GM19351 (cell line): ENCODE measurements around the gene UNC93B1.

Experiments
- ATAC-seq: cut with Tn5 transposase; IDR thresholded peaks from one replicate; pipeline ENCODE4 v1.9.1; 2021; ENCODE audit warnings: mild to moderate bottlenecking, moderate library complexity; ENCODE audit not compliant: unreplicated experiment

Gene UNC93B1

GRCh38 chr11:68024508-68024907 is 20.6 kb upstream of the UNC93B1 start:
- no peak for ATAC-seq

GRCh38 chr11:68022531-68022930 is 18.6 kb upstream of the UNC93B1 start:
- ATAC-seq = no peak

GRCh38 chr11:68021167-68021787 is 17.4 kb upstream of the UNC93B1 start:
- no peak for ATAC-seq

GRCh38 chr11:68020575-68020974 is 16.7 kb upstream of the UNC93B1 start:
- ATAC-seq = no peak

GRCh38 chr11:68019486-68019885 is 15.6 kb upstream of the UNC93B1 start:
- ATAC-seq = no peak

GRCh38 chr11:68018730-68019190 is 14.9 kb upstream of the UNC93B1 start:
- ATAC-seq = no peak

GRCh38 chr11:68017980-68018729 is 14.3 kb upstream of the UNC93B1 start:
- no peak for ATAC-seq

GRCh38 chr11:68016904-68017817 is 13.3 kb upstream of the UNC93B1 start:
- ATAC-seq = no peak

- ATAC-seq = no peak
These were observed 12.4 kb upstream of the UNC93B1 start for GRCh38 chr11:68016161-68016903.

GRCh38 chr11:68015467-68015866 is 11.6 kb upstream of the UNC93B1 start:
- ATAC-seq = no peak

DNA sequence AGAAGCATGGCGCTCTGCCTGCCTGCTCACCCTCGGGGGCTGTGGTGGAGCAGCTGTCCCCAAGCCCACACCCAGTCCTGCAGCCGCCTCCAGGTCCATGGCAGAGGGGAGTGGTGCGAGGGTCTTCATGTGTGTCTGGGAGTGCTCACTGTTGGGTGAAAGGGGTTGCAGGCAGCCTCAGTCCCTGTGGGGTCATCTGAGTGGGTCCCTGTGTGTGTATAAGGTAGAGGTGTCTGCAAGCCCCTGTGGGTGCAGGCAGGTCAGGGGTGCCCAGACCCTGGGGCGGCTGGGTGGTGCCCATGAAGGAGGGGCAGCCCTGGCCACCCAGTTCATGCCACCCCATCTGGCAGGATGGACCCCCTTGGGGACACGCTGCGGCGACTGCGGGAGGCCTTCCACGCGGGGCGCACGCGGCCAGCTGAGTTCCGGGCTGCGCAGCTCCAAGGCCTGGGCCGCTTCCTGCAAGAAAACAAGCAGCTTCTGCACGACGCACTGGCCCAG is 11.1 kb upstream of the UNC93B1 start:
- ATAC-seq = no peak

GRCh38 chr11:68014157-68014946 is 10.5 kb upstream of the UNC93B1 start:
- ATAC-seq = no peak

GRCh38 chr11:68013611-68014156 is 9.8 kb upstream of the UNC93B1 start:
- ATAC-seq = no peak

- ATAC-seq = no peak
These were observed 9.1 kb upstream of the UNC93B1 start for GRCh38 chr11:68012843-68013610.

DNA sequence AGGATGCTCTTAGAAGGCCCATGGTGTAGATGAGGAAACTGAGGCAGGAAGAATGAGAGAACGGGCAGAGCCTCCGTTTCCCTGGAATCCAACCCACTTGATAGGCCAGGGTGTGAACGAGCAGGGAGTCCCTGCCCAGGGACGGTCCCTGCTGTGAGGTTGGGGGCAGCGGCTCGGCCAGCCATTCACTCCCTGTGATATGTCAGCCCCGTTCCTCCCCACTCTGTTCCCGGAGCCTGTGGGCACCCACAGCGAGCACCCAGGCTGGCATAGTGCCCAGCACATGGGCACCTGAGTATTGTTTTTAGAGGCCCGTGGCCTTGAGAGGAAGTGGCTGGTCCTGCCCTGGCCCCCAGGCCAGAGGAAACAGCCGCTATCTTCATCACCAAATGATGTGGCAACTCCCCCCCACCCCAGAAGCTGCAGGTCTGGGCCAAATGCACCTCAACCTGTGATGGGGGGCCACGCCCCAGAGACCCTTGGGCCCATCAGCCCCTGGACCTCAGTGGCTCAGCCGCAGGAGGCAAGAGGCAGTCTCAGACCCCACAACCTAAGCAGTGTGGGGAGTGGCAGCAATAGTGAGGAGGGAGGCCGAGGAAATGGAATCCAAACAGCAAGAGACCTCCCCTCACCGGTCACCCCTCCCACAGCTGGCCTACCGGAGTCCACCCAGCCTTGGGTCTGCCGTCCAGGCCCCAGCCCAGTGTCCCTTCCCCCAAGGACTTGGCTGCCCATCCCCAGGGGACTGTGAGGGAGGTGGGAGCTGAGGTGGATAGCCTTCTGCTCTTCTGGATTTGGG is 8.3 kb upstream of the UNC93B1 start:
- no peak for ATAC-seq

DNA sequence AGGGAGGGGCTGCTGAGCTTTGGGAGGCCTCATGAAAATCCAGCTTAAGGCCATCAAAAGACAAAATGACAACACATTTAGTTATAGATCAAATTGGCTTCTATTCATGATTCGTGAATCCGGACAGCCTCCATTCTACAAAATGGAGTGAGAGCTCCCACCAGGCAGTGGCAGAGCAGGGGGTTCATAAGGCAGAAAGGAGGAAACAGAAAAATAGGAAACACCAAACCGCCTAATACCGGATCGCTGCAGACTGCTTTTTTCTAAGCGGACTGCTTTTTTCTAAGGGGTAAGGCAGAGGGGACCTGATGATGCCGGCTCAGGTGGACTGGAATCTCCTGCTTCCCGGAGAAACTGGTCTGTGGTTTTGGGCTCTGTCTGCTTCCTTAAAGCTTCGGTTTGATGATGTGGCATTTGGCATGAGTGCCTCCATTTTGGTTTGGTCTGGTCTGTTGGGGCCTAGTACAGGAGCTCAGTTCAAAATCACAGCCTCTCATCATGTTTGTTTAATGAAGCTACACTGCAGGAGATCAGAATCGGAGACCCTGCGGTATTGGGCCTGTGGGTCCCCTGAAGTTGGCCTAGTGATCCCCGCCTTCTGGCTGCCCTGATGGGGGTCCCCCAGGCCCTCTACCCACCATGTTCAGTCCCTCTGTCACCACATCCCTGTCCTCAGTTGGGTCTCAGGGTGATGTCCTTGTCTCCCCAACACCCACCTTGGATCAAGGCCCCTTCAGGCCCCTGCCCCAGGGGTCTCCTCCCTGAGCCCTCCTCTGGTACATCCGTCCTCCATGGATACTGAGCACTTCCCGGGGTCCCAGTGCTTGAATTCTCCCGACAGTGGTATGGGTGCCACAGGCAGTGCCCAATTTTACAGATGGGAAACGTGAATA is 7.4 kb upstream of the UNC93B1 start:
- no peak for ATAC-seq
